ENCODE data around the gene HOXD13.

Gene HOXD13

DNA sequence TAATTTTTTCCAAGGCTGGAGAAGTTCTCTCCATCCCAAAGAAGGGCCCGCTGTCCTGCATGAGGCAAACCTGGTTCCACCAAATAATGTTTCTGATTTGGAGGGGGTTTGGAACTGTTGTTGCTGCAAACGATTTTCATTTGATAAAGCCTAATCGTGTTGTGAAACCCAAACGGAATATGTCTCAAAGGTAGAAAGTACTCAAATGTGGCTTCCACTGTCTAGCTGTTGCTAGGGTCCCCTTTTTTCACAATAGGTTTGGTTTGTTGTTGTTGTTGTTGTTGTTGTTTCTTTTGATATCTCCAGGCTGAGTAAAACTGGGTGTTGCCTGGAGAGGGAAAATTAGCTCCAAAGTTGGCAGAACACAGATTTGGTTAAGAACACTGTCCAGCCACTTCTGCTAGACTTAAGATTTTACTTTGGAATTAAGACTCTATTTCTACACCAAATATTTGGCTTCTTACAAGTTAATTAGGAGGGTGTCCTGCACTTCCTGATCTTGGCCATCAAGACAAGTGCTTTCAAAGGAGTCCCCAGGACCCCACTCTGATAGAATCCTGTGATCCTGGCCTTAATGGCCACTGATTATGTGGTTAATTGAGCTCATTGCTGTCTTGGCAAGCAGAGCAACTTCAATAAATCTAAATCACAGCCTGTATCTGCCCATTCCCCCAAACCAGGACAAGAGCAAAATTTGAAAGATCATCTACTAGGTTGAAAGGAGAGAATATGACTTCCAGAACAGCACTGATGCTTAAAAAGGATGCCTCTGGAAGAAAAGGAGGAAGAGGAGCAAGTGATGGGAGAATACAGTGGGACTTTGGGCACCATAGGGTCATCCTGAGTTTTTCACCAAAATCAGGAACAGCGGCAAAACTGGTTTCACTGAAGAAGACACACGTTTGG, 3.3 kb upstream of the HOXD13 start:
- no peak for DNase-seq
- Histone ChIP-seq H3K4me3 (ENCODE audit: low read length) (no peak overlapping the region), H2AFZ (ENCODE audit: low read length) (no peak overlapping the region), H3K36me3 (replicated peaks; ENCODE audit: insufficient read depth, low read length) (no peaks in the 10 kb centered on the region), H3K27me3 (replicated peaks; ENCODE audit: insufficient read depth, low read length) (0 out of 2 replicates have a peak, but pooled peaks cover 9% of the 10 kb centered on the region), H3K9me3 (replicated peaks; ENCODE audit: insufficient read depth, low read length) (no peaks in the 10 kb centered on the region), H3F3A (ENCODE audit: insufficient read depth, low read length) (no peaks in the 10 kb centered on the region), H3K79me2 (ENCODE audit: low read length) (no peaks in the 10 kb centered on the region), H4K20me1 (ENCODE audit: insufficient read depth, low read length) (no peaks in the 10 kb centered on the region), H3K4me2 (ENCODE audit: low read depth, low read length) (no peak overlapping the region), H3K9me2 (replicated peaks; ENCODE audit: insufficient read depth, low read length) (no peaks in the 10 kb centered on the region), H3K4me1 (ENCODE audit: low read length) (no peaks in the 10 kb centered on the region), H3K27ac (ENCODE audit: low read length) (no peak overlapping the region), H3K9ac (ENCODE audit: low read length) (no peak overlapping the region)
- TF ChIP-seq EZH2phosphoT487 (IDR thresholded peaks at IDR 0.05; ENCODE audit: low read length) (no peak), EZH2 (optimal IDR thresholded peaks at IDR 0.05; ENCODE audit: low read depth, low read length) (no peak)
- TF ChIP-seq, protein P1, sequence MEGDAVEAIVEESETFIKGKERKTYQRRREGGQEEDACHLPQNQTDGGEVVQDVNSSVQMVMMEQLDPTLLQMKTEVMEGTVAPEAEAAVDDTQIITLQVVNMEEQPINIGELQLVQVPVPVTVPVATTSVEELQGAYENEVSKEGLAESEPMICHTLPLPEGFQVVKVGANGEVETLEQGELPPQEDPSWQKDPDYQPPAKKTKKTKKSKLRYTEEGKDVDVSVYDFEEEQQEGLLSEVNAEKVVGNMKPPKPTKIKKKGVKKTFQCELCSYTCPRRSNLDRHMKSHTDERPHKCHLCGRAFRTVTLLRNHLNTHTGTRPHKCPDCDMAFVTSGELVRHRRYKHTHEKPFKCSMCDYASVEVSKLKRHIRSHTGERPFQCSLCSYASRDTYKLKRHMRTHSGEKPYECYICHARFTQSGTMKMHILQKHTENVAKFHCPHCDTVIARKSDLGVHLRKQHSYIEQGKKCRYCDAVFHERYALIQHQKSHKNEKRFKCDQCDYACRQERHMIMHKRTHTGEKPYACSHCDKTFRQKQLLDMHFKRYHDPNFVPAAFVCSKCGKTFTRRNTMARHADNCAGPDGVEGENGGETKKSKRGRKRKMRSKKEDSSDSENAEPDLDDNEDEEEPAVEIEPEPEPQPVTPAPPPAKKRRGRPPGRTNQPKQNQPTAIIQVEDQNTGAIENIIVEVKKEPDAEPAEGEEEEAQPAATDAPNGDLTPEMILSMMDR (IDR thresholded peaks at IDR 0.05; ENCODE audit: low read length), result no peak

DNA sequence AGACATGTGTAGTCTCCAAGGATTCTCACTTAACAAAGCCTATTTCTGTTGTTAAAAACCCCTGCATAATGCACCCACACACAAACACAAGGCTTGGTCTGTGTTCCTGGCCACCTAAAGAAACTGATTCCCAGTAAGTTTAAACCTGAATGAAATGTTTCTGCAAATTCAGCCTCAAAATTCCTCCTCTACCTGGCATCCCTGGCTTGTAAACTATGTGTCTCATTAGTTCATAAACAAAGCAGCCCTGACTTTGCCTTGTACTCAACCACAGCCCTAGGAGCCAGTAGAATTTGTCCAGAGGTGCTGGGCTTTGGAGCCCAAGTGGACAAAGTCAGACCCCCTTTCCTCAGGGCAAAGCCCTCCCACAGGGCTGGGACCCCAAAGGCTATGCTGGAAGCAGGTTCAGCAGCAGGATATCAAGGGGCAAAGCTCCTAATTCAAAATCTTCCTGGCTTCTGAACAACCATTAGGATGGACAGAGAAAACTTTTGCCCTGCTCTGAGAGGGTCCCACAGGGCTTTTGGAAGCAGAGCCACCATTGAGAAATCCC, 2.6 kb upstream of the HOXD13 start:
- H3K9ac ChIP-seq (ENCODE audit: low read length), result no peak overlapping the region
- no peaks in the 10 kb centered on the region for H3K9me2 ChIP-seq (replicated peaks; ENCODE audit: insufficient read depth, low read length)
- H3K4me1 ChIP-seq (ENCODE audit: low read length), result no peaks in the 10 kb centered on the region
- H3F3A ChIP-seq (ENCODE audit: insufficient read depth, low read length), result no peaks in the 10 kb centered on the region
- DNase-seq, result no peak
- no peaks in the 10 kb centered on the region for H3K9me3 ChIP-seq (replicated peaks; ENCODE audit: insufficient read depth, low read length)
- H4K20me1 ChIP-seq (ENCODE audit: insufficient read depth, low read length), result no peaks in the 10 kb centered on the region
- H3K4me2 ChIP-seq (ENCODE audit: low read depth, low read length), result no peak overlapping the region
- H3K27ac ChIP-seq (ENCODE audit: low read length), result no peak overlapping the region
- H3K36me3 ChIP-seq (replicated peaks; ENCODE audit: insufficient read depth, low read length), result no peaks in the 10 kb centered on the region
- no peaks in the 10 kb centered on the region for H3K79me2 ChIP-seq (ENCODE audit: low read length)
- no peak overlapping the region for H3K4me3 ChIP-seq (ENCODE audit: low read length)
- TF ChIP-seq EZH2phosphoT487 (IDR thresholded peaks at IDR 0.05; ENCODE audit: low read length) (no peak), EZH2 (optimal IDR thresholded peaks at IDR 0.05; ENCODE audit: low read depth, low read length) (no peak)
- TF ChIP-seq, protein P1 (IDR thresholded peaks at IDR 0.05; ENCODE audit: low read length), result no peak
- 0 out of 2 replicates have a peak, but pooled peaks cover 9% of the 10 kb centered on the region for H3K27me3 ChIP-seq (replicated peaks; ENCODE audit: insufficient read depth, low read length)
- no peak overlapping the region for H2AFZ ChIP-seq (ENCODE audit: low read length)

DNA sequence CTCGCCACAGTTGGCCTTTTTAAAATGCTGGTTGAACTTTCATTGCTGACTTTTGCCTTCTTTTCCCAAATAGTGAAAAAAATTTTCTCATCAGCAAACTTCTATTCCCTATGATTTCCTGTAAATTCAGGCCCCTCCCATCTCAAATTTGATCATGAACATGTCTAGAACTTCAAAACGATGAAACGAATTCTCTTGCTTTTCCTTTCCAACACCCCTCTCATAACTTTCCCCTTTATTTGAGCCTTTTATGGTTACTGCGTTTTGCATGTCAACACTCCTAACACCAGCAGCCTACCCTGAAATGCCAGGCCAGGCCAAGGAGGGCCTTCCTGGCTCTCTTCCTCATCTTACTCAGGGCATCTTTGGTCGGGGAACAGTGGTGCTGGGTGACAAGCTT, 1.7 kb upstream of the HOXD13 start:
- no peaks in the 10 kb centered on the region for H3K9me3 ChIP-seq (replicated peaks; ENCODE audit: insufficient read depth, low read length)
- H3K4me3 ChIP-seq (ENCODE audit: low read length), result no peak overlapping the region
- 0 out of 2 replicates have a peak, but pooled peaks cover 3% of the 10 kb centered on the region for H3F3A ChIP-seq (ENCODE audit: insufficient read depth, low read length)
- 0 out of 2 replicates have a peak, but pooled peaks cover 4% of the 10 kb centered on the region for H3K4me1 ChIP-seq (ENCODE audit: low read length)
- H3K27me3 ChIP-seq (replicated peaks; ENCODE audit: insufficient read depth, low read length), result 0 out of 2 replicates have a peak, but pooled peaks cover 9% of the 10 kb centered on the region
- H3K27ac ChIP-seq (ENCODE audit: low read length), result no peak overlapping the region
- H3K79me2 ChIP-seq (ENCODE audit: low read length), result no peaks in the 10 kb centered on the region
- H2AFZ ChIP-seq (ENCODE audit: low read length), result no peak overlapping the region
- no peak overlapping the region for H3K4me2 ChIP-seq (ENCODE audit: low read depth, low read length)
- no peak for DNase-seq
- H3K9me2 ChIP-seq (replicated peaks; ENCODE audit: insufficient read depth, low read length), result no peaks in the 10 kb centered on the region
- H4K20me1 ChIP-seq (ENCODE audit: insufficient read depth, low read length), result no peaks in the 10 kb centered on the region
- no peak overlapping the region for H3K9ac ChIP-seq (ENCODE audit: low read length)
- no peaks in the 10 kb centered on the region for H3K36me3 ChIP-seq (replicated peaks; ENCODE audit: insufficient read depth, low read length)
- no peak for TF ChIP-seq EZH2 (optimal IDR thresholded peaks at IDR 0.05; ENCODE audit: low read depth, low read length)
- TF ChIP-seq EZH2phosphoT487 (IDR thresholded peaks at IDR 0.05; ENCODE audit: low read length), result no peak
- TF ChIP-seq, protein P1 (IDR thresholded peaks at IDR 0.05; ENCODE audit: low read length), result no peak

All from MM.1S (cell line).